Upper lobe of right lung (tissue), 1 donor: ENCODE data around the gene NOD2. TPM values are rescaled to one million over a fixed set of nuclear protein-coding genes. Genes with fewer than 3 reads are reported as not detected.

ENCODE experiments used
- ATAC-seq: fragments of 200-7000 bp; cut with Tn5 transposase; one replicate; pipeline ENCODE4 v1.9.1; 2020; ENCODE audit warnings: mild to moderate bottlenecking, moderate library complexity
- DNase-seq: peaks from one replicate; pipeline ENCODE4 v3.0.0-alpha.2; 2020
- H3K27ac ChIP-seq: fragments of 200-600 bp; one replicate; pipeline ENCODE4 v1.8.0; 2022
- H3K27me3 ChIP-seq: fragments of 200-600 bp; one replicate; pipeline ENCODE4 v1.8.0; 2022; ENCODE audit warnings: mild to moderate bottlenecking
- H3K36me3 ChIP-seq: fragments of 200-600 bp; one replicate; pipeline ENCODE4 v1.8.0; 2022
- H3K4me1 ChIP-seq: fragments of 200-600 bp; one replicate; pipeline ENCODE4 v1.8.0; 2022
- H3K4me3 ChIP-seq: fragments of 200-600 bp; one replicate; pipeline ENCODE4 v1.8.0; 2022; ENCODE audit warnings: mild to moderate bottlenecking
- H3K9me3 ChIP-seq: fragments of 200-600 bp; one replicate; pipeline ENCODE4 v1.8.0; 2022
- intact Hi-C: fragments of 100-400 bp; cut with DNase I; formaldehyde crosslinking; loops from one replicate; pipeline ENCODE4 v1.11.0; 2022
- microRNA-seq: library from miRNA; unstranded; fragments of <30 nt; microRNA quantifications from one replicate; pipeline ENCODE4 v1.2.0, GENCODE V29; 2020; ENCODE audit warnings: borderline microRNAs expressed
- total RNA-seq: library from RNA; stranded (reverse); fragmentation: NEBNext Ultra II Directional; extraction: Animal tissue kit (Norgen Biotek cat#: 25700); gene quantifications from one replicate; pipeline ENCODE4 v1.2.1, GENCODE V29; 2021
- TF ChIP-seq, protein P1 (sequence below): fragments of 200-600 bp; IDR thresholded peaks from one replicate; pipeline ENCODE4 v1.8.0; 2022; ENCODE audit warnings: antibody characterized with exemption
- donor health status: DM: no; HTN: yes; CAD: no; lungs with severe emphysema.

Gene NOD2
- total RNA-seq, 1 donor from 2014 or later: 4.2 TPM

- TF ChIP-seq, protein P1, sequence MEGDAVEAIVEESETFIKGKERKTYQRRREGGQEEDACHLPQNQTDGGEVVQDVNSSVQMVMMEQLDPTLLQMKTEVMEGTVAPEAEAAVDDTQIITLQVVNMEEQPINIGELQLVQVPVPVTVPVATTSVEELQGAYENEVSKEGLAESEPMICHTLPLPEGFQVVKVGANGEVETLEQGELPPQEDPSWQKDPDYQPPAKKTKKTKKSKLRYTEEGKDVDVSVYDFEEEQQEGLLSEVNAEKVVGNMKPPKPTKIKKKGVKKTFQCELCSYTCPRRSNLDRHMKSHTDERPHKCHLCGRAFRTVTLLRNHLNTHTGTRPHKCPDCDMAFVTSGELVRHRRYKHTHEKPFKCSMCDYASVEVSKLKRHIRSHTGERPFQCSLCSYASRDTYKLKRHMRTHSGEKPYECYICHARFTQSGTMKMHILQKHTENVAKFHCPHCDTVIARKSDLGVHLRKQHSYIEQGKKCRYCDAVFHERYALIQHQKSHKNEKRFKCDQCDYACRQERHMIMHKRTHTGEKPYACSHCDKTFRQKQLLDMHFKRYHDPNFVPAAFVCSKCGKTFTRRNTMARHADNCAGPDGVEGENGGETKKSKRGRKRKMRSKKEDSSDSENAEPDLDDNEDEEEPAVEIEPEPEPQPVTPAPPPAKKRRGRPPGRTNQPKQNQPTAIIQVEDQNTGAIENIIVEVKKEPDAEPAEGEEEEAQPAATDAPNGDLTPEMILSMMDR: no peak
- H3K27me3 ChIP-seq: no peaks in the 10 kb centered on the region
- H3K27ac ChIP-seq: no peak overlapping the region
- no peaks in the 10 kb centered on the region for H3K4me1 ChIP-seq
- no peak overlapping the region for H3K4me3 ChIP-seq
- ATAC-seq (no peak), DNase-seq (no peak)
- no peaks in the 10 kb centered on the region for H3K9me3 ChIP-seq
- intact Hi-C loops: no loop called here
- H3K36me3 ChIP-seq: peaks cover 60% of the 10 kb centered on the region
Observed at GRCh38 chr16:50781043-50781442, 87.6 kb downstream of the NOD2 start.

GRCh38 chr16:50781518-50781917 is 88.1 kb downstream of the NOD2 start:
- H3K36me3 ChIP-seq: peaks cover 60% of the 10 kb centered on the region

More at GRCh38 chr16:50781518-50781917, 88.1 kb downstream of the NOD2 start:
- Histone ChIP-seq H3K4me1 (no peaks in the 10 kb centered on the region), H3K9me3 (no peaks in the 10 kb centered on the region), H3K27ac (no peak overlapping the region), H3K4me3 (no peak overlapping the region), H3K27me3 (no peaks in the 10 kb centered on the region)
- intact Hi-C loops: no loop called here
- TF ChIP-seq, protein P1: no peak
- no peak for DNase-seq
- no peak for ATAC-seq

Small RNAs within 50 kb of the gene (microRNA-seq; reads per million reads assigned to microRNA genes)
- not detected for gene MIR3181

Other genes starting within 250 kb of the NOD2 start
- 47.2 TPM for gene NKD1, start 145.2 kb upstream of the NOD2 start, total RNA-seq
- 9.2 TPM for gene SNX20, start 12.3 kb upstream of the NOD2 start, total RNA-seq
- gene CYLD, start 48.5 kb downstream of the NOD2 start, total RNA-seq: 48.3 TPM